HG03432 (cell line): ENCODE measurements around the gene NHP2.

Source experiments
- ATAC-seq: cut with Tn5 transposase; IDR thresholded peaks from one replicate; pipeline ENCODE4 v1.9.1; 2021; ENCODE audit warnings: mild to moderate bottlenecking, moderate library complexity; ENCODE audit not compliant: unreplicated experiment

NHP2 gene

DNA sequence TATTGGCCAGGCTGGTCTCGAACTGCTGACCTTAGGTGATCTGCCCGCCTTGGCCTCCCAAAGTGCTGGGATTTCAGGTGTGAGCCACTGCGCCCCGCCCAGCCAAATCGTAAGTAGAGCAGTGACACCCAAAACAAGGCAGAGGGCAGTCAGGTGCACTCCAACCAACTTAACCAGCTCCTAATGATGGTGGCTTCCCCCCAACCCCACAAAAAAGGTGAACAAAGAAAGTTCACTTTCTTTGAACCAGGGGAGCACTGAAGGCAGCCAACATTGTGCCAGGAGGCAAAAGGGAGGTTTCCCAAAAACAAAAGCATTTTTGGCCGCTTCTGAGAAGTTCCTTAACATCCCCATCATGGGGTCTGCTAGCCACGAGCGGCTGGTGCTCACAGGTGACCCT lies 23.9 kb upstream of the NHP2 start:
- no peak for ATAC-seq

- ATAC-seq = no peak
Observed at GRCh38 chr5:178176791-178177190, 23.1 kb upstream of the NHP2 start.

GRCh38 chr5:178174456-178174855 lies 20.8 kb upstream of the NHP2 start:
- no peak for ATAC-seq

- no peak for ATAC-seq
Observed at GRCh38 chr5:178170455-178170854, 16.8 kb upstream of the NHP2 start.

GRCh38 chr5:178165581-178165980 lies 11.9 kb upstream of the NHP2 start:
- no peak for ATAC-seq

GRCh38 chr5:178163772-178164735 lies 10.4 kb upstream of the NHP2 start:
- peak; percentile 94 for ATAC-seq

DNA sequence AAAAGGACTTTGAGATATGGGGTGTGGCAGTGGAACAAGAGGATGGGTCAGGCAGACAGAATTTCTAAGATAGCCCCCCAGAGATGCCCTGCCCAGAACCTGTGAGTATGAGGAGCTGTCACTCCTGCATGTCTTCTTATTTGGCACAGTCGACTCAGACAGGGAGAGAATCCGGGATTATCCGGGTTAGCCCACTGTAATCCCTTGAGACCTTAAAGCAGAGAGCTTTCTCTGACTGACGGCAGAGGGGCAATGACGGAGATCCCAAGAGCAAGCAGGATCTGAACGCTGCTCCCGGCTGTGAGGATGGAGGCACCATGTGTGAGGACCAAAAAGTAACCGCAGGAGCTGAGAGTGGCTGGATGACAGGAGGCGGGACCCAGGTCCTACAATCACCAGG lies 8.8 kb upstream of the NHP2 start:
- ATAC-seq = no peak

DNA sequence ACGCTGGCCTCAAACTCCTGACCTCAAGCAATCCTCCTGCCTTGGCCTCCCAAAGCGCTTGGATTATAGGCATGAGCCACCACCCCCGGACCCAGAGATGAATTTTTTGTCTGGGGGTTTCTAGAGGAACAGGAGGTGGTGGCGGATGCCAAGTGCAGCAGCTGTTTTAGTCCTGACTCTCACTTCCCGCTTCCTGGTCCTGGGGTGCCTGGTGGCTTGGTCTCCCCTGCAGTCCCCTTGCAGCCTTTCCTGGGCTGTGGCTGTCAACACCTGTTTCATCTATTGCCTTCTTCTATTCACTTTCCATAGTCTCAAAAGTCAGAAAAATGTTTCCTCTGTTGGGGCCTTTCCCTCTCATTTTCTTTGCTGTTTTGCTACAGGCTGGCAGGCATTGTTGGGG lies 6.5 kb upstream of the NHP2 start:
- ATAC-seq = no peak

DNA sequence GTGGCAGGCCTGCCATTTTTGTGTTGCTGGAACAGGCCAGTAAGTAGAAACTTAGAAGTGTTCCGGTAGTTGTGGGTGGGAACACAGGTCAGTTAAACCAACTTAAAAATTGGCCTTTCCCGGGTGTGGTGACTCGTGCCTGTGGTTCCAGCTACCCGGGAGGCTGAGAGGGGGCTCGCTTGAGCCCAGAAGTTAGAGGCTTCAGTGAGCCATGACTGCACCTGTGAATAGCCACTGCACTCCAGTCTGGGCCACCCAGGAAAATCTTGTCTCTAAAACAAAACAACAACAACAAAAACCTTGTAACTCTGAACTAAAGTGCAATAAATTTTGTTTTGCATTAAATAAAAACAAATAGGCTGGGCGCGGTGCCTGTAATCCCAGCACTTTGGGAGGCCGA lies 1.4 kb upstream of the NHP2 start:
- no peak for ATAC-seq

GRCh38 chr5:178152491-178153444 lies 917 bp downstream of the NHP2 start:
- ATAC-seq = no peak

GRCh38 chr5:178150977-178151734 lies 2.5 kb downstream of the NHP2 start:
- no peak for ATAC-seq

DNA sequence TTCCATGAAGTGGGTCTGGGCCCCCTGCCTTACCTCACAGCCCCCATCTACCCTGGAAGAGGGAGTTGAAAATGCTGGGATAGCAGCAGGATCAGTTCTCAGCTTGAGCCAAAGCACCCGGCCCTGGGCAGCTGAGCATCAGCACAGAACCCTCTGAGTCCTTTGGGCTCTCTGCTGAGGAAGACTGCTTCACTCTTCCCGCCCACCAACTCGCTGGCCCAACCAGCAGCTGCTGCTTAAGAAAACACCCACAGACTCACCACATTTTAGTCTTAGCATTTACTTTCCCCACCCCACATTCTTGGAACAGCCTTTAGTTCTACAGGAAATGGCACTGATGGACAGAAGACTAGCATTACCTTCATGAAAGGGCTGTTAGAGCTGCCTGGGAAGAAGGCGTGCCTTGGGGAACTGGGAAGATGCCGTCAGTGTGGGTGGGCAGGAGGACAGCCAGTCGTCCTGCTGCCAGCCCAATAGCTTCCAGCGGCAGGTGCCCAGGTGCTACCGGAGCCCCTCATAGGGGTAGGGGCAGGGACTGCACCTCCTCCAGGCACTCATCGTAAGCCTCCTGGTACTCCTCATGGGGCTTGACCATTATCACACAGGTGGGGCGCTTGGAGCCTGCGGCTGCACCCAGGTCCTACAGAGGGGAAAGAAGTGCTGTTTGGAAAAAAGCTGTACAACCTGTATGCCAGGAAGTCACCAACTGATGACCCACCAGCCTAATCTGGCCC lies 4.3 kb downstream of the NHP2 start:
- no peak for ATAC-seq

DNA sequence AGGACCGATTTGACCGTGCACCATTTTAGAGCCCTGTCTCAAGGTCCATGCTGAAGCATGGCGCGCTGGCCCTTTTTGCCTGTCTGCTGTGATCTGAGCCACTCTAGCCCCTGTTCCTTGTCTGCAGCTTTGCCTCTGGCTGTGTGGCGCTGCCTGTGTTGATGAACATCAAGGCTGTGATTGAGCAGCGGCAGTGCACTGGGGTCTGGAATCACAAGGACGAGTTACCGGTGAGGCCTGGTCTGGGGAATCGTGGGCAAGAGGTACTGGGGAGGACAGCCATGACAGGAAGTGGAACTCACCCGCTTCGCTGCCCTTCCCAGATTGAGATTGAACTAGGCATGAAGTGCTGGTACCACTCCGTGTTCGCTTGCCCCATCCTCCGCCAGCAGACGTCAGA lies 6.3 kb downstream of the NHP2 start:
- no peak for ATAC-seq

GRCh38 chr5:178145965-178146820 lies 7.5 kb downstream of the NHP2 start:
- ATAC-seq = peak; percentile 67

GRCh38 chr5:178143901-178144300 lies 9.8 kb downstream of the NHP2 start:
- ATAC-seq = no peak

- no peak for ATAC-seq
Observed at GRCh38 chr5:178143246-178143645, 10.4 kb downstream of the NHP2 start.

GRCh38 chr5:178142642-178143041 lies 11.0 kb downstream of the NHP2 start:
- no peak for ATAC-seq

- ATAC-seq = no peak
Observed at GRCh38 chr5:178141550-178141949, 12.1 kb downstream of the NHP2 start.

- ATAC-seq = no peak
Observed at GRCh38 chr5:178137991-178138390, 15.7 kb downstream of the NHP2 start.
